ENCODE data around the gene OR2L5.

- TF ChIP-seq CTCF (IDR thresholded peaks at IDR 0.05; ENCODE audit: borderline replicate concordance, extremely low read depth, low read length, poor library complexity, severe bottlenecking) (no peak), EZH2 (IDR thresholded peaks at IDR 0.05; ENCODE audit: borderline replicate concordance, low read depth, low read length, severe bottlenecking) (no peak)
These were observed 20.5 kb upstream of the OR2L5 start for GRCh38 chr1:247992986-247993385.

All from DND-41 (cell line).